NCI-H1436 (cell line): Measurements from ENCODE around the gene DENND10.
"Not testable (repeated sequence)": the region's sequence is repeated elsewhere in the genome, so short reads cannot be mapped to it uniquely, and the experiment has no call there.

Experiments
- DNase-seq: peaks from one replicate; lab custom pipeline; 2025; lab: John Stamatoyannopoulos, UW

DENND10 gene

DNA sequence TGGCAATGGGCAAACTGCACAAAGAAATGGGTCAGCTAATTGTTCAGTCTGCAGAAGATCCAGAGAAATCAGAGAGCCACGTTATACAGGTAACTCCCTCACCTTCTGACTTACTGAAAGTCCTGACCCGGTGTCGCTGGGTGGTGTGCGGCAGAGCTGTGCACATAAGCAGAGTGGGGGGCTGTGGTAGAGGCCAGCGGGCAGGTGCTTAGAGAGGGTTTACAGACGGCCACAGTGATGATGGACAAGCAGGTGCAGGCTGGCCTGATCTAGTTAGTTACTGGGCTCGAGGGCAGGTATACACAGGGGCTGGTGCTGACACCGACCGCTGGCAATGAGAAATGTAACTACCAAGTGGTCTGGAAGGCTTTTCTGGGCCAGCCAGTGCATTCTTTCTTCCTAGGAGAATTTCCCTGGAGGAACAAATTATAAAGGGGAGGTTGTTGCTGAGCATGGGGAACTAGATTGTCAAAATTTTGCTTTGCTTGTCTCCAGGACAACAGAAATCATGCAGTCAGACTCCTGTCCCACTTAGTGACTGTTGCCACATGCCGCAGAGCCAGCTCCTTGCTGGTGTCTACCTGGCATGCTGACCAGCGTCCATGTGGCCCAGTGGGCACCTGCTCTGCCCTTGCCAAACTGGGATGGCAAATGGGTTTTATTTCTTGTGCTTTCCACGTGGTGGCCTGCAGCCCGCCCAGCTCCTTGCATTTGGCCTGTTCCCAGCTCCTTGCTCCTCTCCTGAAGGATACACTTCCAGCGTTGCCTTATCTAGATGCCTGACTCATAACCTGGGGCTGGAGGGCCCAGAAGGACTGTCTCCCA lies 28.8 kb downstream of the DENND10 start:
- no peak for DNase-seq

DNA sequence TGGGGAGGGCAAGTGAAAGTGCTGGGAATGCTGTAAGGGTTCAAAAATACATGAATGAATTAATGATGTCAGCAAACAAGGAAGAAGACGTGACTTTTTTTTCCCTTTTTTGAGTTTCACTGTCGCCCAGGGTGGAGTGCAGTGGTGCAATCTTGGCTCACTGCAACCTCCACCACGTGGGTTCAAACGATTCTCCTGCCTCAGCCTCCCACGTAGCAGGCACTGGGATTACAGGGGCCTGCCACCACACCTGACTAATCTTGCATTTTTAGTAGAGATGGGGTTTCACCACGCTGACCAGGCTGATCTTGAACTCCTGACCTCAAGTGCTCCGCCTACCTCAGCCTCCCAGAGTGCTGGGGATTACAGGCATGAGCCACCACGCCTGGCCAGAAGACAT lies 30.0 kb downstream of the DENND10 start:
- DNase-seq: no peak

DNA sequence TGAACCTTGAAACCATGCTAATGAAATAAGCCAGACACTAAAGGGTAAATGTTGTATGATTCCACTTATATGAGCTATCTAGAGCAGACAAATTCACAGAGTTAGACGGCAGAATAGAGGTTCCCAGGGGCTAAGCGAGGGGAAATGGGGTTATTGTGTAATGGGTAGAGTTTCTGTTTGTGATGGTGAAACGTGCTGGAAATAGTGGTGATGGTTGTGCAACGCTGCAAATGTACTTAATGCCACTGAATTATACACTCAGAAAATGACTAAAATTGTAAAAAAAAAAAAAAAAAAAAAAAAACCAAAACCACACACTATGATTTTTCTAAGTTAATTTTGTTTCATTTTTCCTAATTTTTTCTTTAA lies 31.6 kb downstream of the DENND10 start:
- DNase-seq: no peak

DNA sequence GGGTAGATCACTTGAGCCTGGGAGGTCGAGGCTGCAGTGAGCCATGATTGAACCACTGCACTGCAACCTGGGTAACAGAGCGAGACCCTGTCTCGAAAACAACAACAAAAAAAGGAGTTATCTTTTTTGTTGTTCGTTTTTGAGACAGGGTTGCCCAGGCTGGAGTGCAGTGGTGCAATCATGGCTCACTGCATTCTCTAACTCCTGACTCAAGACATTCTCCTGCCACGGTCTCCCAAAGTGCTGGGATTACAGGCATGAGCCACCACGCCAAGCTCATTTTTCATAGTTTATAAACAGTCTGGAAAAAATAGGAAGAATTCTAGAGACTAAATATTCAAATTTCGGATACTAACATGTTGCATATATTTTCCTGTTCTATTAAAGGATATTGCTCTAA lies 32.2 kb downstream of the DENND10 start:
- no peak for DNase-seq

DNA sequence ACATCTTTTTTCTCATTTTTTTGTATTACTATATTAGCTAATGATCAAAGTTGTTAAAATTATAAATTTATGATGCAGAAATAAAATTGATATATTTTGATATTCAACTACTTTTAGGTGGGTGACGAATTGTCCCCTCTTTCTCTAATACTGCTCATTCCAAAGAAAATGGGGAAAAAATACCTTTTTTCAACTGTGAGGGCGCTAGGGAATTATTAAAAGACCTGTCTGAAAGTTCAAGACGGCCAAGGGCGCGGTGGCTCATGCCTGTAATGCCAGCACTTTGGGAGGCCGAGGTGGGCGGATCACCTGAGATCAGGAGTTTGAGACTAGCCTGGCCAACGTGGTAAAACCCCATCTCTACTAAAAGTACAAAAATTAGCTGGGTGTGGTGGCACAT lies 34.0 kb downstream of the DENND10 start:
- DNase-seq: not testable (repeated sequence)

DNA sequence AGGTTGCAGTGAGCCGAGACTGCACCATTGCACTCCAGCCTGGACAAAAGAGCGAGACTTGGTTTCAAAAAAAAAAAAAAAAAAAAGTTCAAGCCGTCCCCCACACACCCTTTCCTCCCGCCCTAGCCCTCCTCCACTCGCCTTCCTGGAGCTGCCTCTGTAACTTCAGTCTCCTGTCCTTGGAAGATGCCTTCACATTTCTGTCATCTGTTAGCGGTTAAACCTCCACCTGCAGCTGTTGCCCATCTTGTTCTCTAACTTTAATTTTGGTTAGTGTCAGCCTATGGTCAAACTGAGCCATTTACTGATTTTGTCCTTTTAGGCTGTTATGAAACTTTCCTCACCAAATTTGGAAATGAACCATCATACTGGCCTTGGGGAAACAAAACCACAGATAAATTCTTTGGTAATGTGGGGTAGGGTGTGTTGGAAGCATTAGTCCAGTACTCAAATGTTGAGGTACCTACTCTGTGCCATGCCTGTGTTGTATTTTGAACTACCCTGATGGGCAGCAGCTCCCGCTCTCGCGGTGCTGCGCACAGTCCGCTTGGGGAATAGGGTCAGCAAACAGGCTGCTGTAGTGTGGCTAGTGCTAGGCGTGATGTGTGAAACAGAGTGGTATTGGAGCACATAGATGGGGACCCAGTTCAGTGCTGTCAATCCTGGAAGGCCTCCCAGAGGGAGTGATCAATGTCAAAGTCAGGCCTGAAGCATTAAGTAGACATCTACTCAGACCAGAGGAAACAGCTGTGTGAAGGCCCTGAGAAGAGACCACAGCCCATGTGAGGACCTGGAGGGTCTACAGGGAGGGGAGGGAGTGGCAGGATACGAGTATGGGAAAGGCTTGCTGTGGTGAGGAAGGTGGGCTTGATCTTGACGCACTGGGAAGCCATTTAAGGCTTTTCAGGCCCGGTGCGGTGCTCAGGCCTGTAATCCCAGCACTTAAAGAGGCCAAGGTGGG lies 34.7 kb downstream of the DENND10 start:
- DNase-seq: no peak

DNA sequence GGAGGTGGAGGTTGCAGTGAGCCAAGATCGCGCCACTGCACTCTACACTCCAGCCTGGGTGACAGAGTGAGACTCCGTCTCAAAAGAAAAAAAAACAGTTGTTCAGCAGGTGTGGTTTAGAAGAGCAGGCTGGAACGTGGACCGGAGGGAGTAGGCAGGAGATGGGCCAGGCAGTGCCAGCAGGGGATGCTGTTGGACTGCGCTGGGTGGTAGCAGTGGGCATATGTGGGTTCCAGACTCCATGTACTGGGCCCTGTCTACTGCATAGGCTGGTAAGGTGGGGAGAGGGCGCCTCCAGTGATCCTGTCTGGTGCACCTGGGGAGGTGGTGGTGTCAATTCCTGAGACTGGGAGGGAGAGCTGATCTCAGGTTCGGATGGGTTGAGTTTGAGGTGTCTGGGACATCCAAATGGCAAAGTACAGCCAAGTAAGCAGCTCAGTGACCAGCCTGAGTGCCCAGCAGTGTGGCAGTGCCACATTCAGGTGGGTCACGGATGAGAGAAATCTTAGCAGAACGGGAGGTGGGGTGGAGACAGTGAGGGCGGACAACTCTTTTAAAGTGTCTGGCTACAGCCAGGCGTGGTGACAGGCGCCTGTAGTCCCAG lies 35.7 kb downstream of the DENND10 start:
- no peak for DNase-seq

DNA sequence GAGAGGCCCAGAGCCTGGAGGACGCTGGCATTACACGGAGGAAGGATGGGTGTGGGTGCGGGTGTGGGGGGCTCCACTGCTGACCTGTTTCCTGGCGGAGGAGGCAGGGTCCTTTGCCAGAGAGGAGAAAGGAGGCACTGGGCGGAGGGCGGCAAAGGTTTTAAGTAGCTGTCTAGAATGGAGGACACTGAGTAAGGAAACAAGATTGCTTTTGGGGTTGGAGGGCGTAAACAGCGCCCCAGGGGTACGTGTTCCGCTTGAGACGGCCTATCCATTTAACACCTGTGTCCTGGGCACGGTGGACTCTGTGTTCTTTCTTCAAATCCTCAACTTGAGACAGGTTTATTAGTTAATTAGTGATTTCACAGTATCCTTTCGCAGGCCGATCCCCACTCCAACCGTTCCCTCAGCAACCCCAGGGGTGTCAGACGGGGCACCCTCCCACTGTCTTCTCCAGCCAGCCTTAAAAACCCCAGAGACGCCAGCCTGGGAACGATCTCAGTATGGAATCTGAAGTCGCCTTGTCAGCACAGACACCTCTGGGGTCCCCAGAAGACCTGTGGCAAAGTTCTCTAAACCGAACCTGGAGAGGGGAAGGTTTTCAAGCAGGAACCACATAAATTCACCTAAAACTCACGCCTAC lies 36.8 kb downstream of the DENND10 start:
- DNase-seq: no peak

DNA sequence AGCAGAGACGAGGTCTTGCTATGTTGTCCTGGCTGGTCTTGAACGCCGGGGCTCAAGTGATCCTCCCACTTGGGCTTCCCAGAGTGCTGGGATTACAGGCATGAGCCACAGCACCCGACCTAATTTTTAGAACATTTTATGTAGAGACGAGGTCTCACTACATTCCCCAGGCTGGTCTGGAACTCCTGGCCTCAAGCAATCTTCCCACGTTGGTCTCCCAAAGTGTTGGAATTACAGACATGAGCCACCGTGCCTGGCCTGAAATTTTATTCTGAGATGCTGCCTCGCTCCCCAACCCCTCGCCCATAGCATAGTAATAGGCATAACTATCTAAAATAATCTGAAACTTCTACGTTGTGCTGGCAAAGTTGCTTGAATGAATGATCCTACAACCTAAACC lies 39.7 kb downstream of the DENND10 start:
- no peak for DNase-seq

DNA sequence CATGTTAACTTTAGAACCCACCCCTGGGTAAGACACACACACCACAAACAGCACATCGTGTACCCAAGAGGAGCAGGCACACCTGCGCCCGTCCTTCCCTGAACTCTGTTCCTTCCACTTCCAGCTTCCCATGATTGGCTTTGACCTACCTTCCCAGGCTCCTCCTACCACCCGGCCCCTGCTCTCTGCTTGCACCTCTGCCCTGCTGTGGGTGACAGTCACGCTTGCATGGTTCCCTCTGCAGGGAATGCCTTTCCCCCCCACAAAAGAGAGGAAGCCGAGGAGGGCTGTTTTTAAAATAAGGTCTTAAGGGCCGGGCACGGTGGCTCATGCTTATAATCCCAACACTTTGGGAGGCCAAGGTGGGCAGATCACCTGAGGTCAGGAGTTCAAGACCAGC lies 45.2 kb downstream of the DENND10 start:
- no peak for DNase-seq

DNA sequence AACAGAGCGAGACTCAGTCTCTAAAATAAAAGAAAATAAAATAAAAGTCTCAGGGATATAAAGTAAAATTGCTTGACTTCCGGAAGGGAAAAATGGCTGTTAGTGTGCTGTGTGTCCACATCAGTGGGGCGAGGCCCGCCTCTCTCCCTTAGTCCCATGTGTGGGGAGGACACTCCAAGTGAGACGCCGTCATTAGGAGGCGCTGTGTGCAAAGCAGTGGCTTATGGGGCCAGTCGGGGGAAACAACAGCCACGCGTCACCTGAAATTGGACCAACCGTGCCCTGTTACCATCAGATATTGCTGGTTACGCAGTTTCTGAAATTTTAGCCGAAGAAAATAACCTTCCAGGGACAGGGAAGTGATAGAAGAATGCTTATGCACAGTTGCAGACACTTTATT lies 45.8 kb downstream of the DENND10 start:
- no peak for DNase-seq

DNA sequence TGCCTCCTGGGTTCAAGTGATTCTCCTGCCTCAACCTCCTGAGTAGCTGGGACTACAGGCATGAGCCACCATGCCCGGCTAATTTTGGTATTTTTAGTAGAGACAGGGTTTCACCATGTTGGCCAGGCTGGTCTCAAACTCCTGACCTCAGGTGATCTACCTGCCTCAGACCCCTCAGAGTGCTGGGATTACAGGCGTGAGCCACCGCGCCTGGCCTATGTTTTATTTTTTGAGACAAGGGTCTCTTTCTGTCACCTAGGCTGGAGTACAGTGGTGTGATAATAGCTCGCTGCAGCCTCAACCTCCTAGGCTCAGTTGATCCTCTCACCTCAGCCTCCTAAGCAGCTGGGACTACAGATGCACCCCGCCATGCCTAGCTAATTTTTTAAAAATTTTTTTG lies 47.7 kb downstream of the DENND10 start:
- DNase-seq: not testable (repeated sequence)

DNA sequence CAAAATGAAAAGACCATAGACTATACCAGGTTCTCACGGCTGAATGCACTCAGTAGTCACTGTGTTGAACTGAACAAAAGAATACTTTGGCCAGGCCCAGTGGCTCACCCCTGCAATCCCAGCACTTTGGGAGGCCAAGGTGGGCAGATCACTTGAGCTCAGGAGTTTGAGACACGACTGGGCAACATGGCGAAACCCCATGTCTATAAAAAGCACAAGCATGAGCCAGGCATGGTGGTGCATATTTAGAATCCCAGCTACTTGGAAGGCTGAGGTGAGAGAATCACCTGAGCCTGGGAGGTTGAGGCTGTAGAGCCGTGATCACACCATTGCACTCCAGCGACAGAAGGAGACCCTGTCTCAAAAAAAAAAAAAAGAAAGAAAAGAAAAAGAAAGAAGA lies 49.1 kb downstream of the DENND10 start:
- no peak for DNase-seq

DNA sequence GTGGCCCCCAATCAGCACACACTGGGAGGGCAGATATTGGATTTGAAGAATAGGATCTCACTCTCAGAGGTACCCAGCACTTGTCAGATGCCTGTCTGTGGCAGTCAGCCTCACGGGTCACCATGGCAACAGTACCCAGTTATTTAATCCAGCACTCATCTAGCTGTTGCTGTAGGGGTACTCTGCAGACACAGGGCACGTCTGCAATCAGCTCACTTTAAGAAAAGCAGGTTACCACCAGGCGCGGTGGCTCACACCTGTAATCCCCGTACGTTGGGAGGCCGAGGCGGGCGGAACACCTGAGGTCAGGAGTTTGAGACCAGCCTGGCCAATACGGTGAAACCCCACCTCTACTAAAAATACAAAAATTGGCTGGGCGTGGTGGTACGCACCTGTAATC lies 49.7 kb downstream of the DENND10 start:
- no peak for DNase-seq

DNA sequence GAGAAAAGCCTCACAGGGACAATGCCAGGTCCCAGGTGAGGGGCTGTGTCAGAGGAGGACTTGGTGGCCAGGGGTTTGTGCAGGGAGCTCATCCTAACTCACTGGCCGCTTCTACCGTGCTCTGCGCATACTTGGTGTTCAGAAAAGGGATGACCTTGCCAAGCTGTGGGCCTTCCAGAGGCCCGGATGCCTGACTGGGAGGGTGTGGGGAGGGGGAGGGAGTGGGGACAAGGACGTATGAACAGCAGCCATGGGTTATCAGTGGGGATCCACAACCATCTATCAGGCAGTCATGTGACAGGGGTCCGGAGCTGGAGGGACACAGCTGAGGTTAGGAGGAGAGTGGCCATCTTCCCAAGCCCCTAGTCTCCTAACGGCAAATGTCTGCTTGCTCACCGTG lies 55.4 kb downstream of the DENND10 start:
- no peak for DNase-seq

DNA sequence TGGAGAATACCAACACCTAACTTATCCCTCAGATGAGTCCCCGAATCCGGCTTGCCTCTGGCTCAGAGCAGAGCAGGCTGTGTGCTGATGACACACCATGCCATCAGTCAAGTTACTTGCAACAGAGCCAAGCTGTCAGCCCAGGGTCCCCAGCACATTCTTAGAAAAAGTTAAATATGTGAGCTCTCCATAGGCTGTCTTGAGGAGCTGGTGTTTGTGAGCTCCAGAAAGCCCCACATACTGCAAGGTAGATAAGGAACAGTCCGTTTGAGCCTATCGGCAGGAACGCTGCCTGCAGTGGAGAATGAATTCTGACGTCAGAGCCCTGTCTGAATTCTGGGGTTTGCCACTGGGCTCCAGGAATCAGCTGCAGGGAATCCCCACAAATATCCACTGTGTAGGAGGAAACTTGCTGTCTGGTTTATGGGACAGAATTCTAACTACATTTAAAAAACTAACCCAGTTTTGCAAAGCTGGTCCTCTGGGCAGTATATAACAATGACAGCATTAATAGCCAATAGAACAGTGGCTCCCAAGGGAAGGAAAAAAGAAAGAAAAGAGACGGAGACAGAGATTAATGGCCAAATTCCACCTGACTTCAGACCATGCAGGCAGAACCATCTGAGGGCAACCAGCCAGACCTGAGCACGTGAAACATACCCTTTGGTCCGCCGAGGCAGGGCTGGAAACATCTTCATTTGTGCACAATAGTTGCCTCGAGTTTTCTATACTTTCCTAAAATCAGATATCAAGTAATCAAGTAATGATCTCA lies 58.0 kb downstream of the DENND10 start:
- DNase-seq: no peak

DNA sequence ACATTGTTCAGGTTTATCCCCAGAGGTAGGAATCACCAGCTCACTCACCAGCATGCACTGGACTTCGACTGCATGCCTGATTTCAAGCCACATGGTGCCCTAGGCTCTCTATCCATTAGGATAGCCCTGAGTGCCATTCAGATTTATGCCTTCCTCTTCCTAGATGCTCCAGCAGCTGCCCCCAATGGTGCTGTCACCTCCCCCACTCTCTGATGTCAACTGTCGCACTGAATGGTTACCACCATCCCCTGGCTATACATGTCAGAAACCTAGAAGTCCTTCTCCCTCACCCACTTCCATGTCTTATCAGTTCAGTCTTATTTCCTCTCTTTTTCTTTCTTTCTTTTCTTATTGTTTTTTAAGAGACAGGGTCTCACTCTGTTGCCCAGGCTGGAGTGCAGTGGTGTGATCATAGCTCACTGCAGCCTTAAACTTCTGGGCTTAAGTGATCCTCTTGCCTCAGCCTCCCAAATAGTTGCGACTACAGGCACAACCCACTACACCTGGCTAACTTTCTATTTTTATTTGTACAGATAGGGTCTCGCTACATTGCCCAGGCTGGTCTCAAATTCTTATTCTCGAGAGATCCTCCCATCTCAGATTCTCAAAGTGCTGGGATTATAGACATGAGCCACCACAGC lies 58.7 kb downstream of the DENND10 start:
- no peak for DNase-seq

DNA sequence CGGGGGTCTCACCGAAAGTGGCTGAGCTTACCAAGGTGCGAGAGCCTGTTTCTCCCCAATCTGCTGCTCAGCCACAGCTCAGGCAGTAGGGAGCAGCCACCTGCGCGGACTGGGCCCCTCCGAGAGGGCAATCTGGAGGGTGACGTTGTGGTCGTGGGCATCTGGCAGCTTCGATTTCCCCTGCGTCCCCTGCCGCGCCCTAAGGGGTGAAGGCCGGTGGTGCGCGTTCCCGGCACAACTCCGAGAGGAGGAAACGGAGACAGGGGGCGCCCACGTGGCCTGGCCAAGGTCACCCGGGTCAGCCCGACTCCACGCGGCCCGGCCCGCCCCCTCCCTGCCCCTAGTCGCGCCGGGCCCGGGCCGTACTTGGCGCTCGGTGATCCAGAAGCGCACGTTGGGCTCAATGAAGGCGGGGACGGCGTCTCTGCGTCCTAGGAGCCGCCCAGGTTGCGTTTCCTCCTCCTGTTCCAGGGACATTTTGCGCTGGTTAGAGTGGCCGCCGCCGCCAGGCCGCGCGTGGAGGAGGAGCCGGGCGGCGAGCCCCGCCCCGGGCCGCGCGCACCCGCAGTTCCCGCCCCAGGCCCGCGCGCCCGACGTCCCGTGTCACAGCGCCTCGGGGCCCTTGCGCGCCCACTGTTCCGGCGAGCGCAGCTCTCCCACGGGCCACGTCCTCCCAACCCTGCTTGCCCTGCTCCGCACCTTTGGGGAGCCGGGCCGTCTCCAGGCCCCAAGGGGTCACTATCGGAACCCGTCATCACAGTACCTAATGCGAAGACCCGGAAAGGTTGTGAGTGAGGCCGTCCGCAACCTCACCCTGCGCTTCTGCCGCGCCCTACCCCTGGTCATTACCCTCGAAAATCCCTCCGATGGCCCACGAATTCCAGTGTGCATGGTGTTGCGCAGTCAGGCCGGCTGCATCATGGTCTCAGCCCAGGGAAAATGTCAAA lies 61.5 kb downstream of the DENND10 start, which contains the start of gene SFXN4:
TSS of gene SFXN4 (minus strand) at position 544 of the 947 bp plus-strand sequence. CDS start at position 477, 67 bp downstream.
- peak; percentile 77 for DNase-seq

DNA sequence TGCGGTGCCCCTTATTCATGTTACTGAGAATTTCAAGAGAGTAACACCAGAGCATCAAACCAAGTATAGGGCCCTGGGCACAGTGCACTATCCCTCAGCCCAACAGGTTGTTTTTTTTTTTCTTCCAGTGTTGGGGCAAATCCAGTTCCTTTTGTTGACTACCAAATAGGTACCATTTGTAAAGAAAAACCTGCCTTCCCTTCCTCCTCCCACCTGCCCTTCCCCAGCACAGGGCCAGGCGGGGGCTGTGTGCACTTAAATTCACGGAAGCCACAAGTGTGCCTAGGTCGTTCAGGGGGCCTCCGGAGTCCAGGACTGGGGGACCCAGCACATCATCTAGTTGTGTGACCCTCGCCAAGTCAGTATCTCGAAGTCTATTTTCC lies 62.2 kb downstream of the DENND10 start:
- no peak for DNase-seq

DNA sequence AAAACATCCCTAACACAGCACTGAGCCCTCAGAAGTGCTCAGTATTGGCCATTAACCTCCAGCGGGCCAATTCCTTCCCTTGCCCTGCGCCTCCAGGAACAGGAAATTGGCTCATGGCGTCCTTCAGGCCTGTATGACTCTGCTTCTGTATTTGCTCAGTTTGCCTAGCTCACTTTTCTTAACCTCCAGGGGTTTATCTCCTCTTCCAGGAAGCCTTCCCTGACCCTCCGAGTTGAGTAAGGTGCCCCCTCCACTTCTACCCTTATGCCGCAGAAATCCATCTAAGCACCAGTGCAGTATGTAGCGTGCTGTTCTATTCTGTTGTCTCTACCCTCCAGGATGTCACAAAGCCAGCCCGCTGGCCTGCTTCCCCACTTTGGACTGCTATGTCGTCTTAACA lies 62.7 kb downstream of the DENND10 start:
- no peak for DNase-seq
